H1 (cell line): Measurements from ENCODE around the gene CNR2. TPM values are rescaled to one million over a fixed set of nuclear protein-coding genes. Genes with fewer than 3 reads are reported as not detected.
"Not testable (repeated sequence)": the region's sequence is repeated elsewhere in the genome, so short reads cannot be mapped to it uniquely, and the experiment has no call there.

ENCODE experiments used
- CTCF ChIA-PET: fragments of 300-600 bp; sonication (Branson Sonifier 250); formaldehyde crosslinking; loops from one replicate; lab custom pipeline; 2021; ENCODE audit not compliant: partially characterized antibody; lab: Charles Lee
- POLR2A ChIA-PET: fragments of 300-600 bp; sonication (Branson Sonifier 250); formaldehyde crosslinking; loops from one replicate; lab custom pipeline; 2021; ENCODE audit warnings: inconsistent platforms; ENCODE audit not compliant: partially characterized antibody; lab: Charles Lee
- DNase-seq, 2 experiments: peaks; one replicate each; pipeline versions ENCODE4 v3.0.0 to v3.0.0-alpha.2; 2010 to 2022; ENCODE audit warnings: low spot score in 2 of 2, low read depth in 1 of 2, mixed read lengths in 1 of 2
- FAIRE-seq: peaks from 2 replicates; lab custom pipeline; 2011; peaks lifted over from hg19 to GRCh38; lab: Jason Lieb, UNC
- H2AFZ ChIP-seq: 2 replicates; pipeline ENCODE4 v1.8.1; 2012; ENCODE audit warnings: low read length, inconsistent platforms
- H2AK5ac ChIP-seq: 2 replicates; pipeline ENCODE4 v1.6.1; 2013; ENCODE audit warnings: low read depth, low read length
- H2BK120ac ChIP-seq: replicated peaks from 2 replicates; pipeline ENCODE3; 2013; ENCODE audit warnings: low read depth, low read length, inconsistent platforms
- H2BK12ac ChIP-seq: 2 replicates; pipeline ENCODE4 v1.6.1; 2013; ENCODE audit warnings: low read depth, low read length
- H2BK15ac ChIP-seq: 2 replicates; pipeline ENCODE4 v1.6.1; 2013; ENCODE audit warnings: low read length
- H2BK20ac ChIP-seq: 2 replicates; pipeline ENCODE4 v1.6.1; 2013; ENCODE audit warnings: low read length
- H2BK5ac ChIP-seq: 2 replicates; pipeline ENCODE4 v1.6.1; 2013; ENCODE audit warnings: low read depth, low read length
- H3K14ac ChIP-seq: 2 replicates; pipeline ENCODE4 v1.6.1; 2013; ENCODE audit warnings: inconsistent platforms; ENCODE audit not compliant: insufficient read length
- H3K18ac ChIP-seq: 2 replicates; pipeline ENCODE4 v1.6.1; 2013; ENCODE audit warnings: low read length; ENCODE audit errors: extremely low read depth
- H3K23ac ChIP-seq: 2 replicates; pipeline ENCODE4 v1.6.1; 2013; ENCODE audit warnings: inconsistent platforms; ENCODE audit not compliant: insufficient read length
- H3K23me2 ChIP-seq: 2 replicates; pipeline ENCODE4 v1.6.1; 2013; ENCODE audit warnings: low read depth, low read length
- H3K27ac ChIP-seq: 2 replicates; pipeline ENCODE4 v1.6.1; 2011; ENCODE audit warnings: low read depth, low read length, inconsistent platforms
- H3K27me3 ChIP-seq, 4 experiments: replicated peaks in 1 of 4; 1 replicate in 1 of 4; 2 replicates in 3 of 4; pipeline versions ENCODE4 v1.6.1 to v1.8.1; 2011 to 2013; ENCODE audit warnings: low read length in 3 of 4, mild to moderate bottlenecking in 3 of 4, inconsistent platforms in 2 of 4, mixed read lengths in 2 of 4, moderate library complexity in 1 of 4; ENCODE audit not compliant: control insufficient read depth in 3 of 4, insufficient read depth in 3 of 4; ENCODE audit errors: extremely low read depth in 1 of 4
- H3K36me3 ChIP-seq, 4 experiments: 2 replicates each; pipeline versions ENCODE4 v1.6.1 to v1.8.1; 2011 to 2013; ENCODE audit warnings: mild to moderate bottlenecking in 4 of 4, low read length in 3 of 4, moderate library complexity in 2 of 4, control low read depth in 1 of 4, inconsistent platforms in 1 of 4; ENCODE audit not compliant: insufficient read depth in 4 of 4, control insufficient read depth in 2 of 4
- H3K4ac ChIP-seq: replicated peaks from 2 replicates; pipeline ENCODE3; 2013; ENCODE audit warnings: low read length, low read depth, mixed read lengths, inconsistent platforms; ENCODE audit not compliant: insufficient read length
- H3K4me1 ChIP-seq, 4 experiments: replicated peaks in 1 of 4; 1 replicate in 1 of 4; 2 replicates in 3 of 4; pipeline versions ENCODE4 v1.6.1 to v1.8.1; 2011 to 2013; ENCODE audit warnings: low read length in 3 of 4, inconsistent platforms in 2 of 4, mixed read lengths in 1 of 4; ENCODE audit not compliant: insufficient read depth in 4 of 4, control insufficient read depth in 3 of 4
- H3K4me2 ChIP-seq, 2 experiments: 2 replicates each; pipeline versions ENCODE4 v1.6.1 to v1.8.1; 2011 to 2013; ENCODE audit warnings: low read depth in 2 of 2, low read length in 2 of 2, control low read depth in 1 of 2, inconsistent platforms in 1 of 2, mild to moderate bottlenecking in 1 of 2; ENCODE audit not compliant: insufficient read depth in 1 of 2
- H3K4me3 ChIP-seq, 4 experiments: fragments of 200-600, 300-600 bp in 1 of 4; sonication (generic), shearing (Covaris generic), sonication (Bioruptor Twin) in 1 of 4; 2 replicates each; pipeline versions ENCODE4 v1.5.1 to v1.8.1; 2011 to 2016; ENCODE audit warnings: low read length in 4 of 4, low read depth in 3 of 4, control low read depth in 2 of 4, inconsistent platforms in 2 of 4, mild to moderate bottlenecking in 2 of 4, mixed read lengths in 1 of 4, moderate library complexity in 1 of 4; ENCODE audit not compliant: insufficient read depth in 2 of 4; ENCODE audit errors: extremely low read depth in 1 of 4
- H3K56ac ChIP-seq: replicated peaks from 2 replicates; pipeline ENCODE3; 2013; ENCODE audit warnings: low read depth, mild to moderate bottlenecking, mixed read lengths, low read length, inconsistent platforms; ENCODE audit not compliant: insufficient read length
- H3K79me1 ChIP-seq: 2 replicates; pipeline ENCODE4 v1.6.1; 2013; ENCODE audit warnings: low read depth, low read length, control low read depth
- H3K79me2 ChIP-seq, 2 experiments: 2 replicates each; pipeline versions ENCODE4 v1.6.1 to v1.8.1; 2012 to 2013; ENCODE audit warnings: low read length in 2 of 2, mild to moderate bottlenecking in 2 of 2, inconsistent platforms in 1 of 2; ENCODE audit not compliant: insufficient read depth in 2 of 2, control insufficient read depth in 1 of 2
- H3K9ac ChIP-seq, 4 experiments: replicated peaks in 1 of 4; 1 replicate in 1 of 4; 2 replicates in 3 of 4; pipeline versions ENCODE4 v1.6.1 to v1.8.1; 2011 to 2013; ENCODE audit warnings: low read depth in 3 of 4, low read length in 3 of 4, control low read depth in 2 of 4, mild to moderate bottlenecking in 2 of 4, moderate library complexity in 2 of 4, inconsistent platforms in 1 of 4; ENCODE audit errors: extremely low read depth in 1 of 4
- H3K9me3 ChIP-seq, 2 experiments: 2 replicates each; pipeline versions ENCODE4 v1.6.1 to v1.8.1; 2012 to 2013; ENCODE audit warnings: mild to moderate bottlenecking in 2 of 2, moderate library complexity in 2 of 2, control low read depth in 1 of 2, inconsistent platforms in 1 of 2, low read depth in 1 of 2, low read length in 1 of 2, mixed read lengths in 1 of 2; ENCODE audit not compliant: insufficient read depth in 2 of 2
- H4K20me1 ChIP-seq, 2 experiments: replicated peaks in 1 of 2; 2 replicates each; pipeline versions ENCODE3 to v1.8.1; 2011 to 2013; ENCODE audit warnings: inconsistent platforms in 2 of 2, low read length in 2 of 2, mild to moderate bottlenecking in 1 of 2; ENCODE audit not compliant: insufficient read depth in 2 of 2, control insufficient read depth in 1 of 2
- H4K5ac ChIP-seq: 2 replicates; pipeline ENCODE4 v1.6.1; 2013; ENCODE audit warnings: low read length, low read depth, mixed read lengths, inconsistent platforms; ENCODE audit not compliant: insufficient read length
- H4K8ac ChIP-seq: 2 replicates; pipeline ENCODE4 v1.8.0; 2013; ENCODE audit warnings: mild to moderate bottlenecking, moderate library complexity, low read length, inconsistent platforms; ENCODE audit not compliant: insufficient read depth; ENCODE audit errors: extremely low read depth
- H4K91ac ChIP-seq: replicated peaks from 2 replicates; pipeline ENCODE3; 2013; ENCODE audit warnings: low read length, mixed read lengths, inconsistent platforms; ENCODE audit not compliant: insufficient read length
- WGBS, 2 experiments: shearing (Covaris generic) in 1 of 2; methylation state at CpG; one replicate each; pipeline versions ENCODE4 v1.1.6 to v1.1.7; 2013 to 2015; ENCODE audit warnings: low lambda C conversion rate in 2 of 2, mixed read lengths in 2 of 2, inconsistent platforms in 1 of 2, low coverage in 1 of 2, missing lambda C conversion rate in 1 of 2; ENCODE audit not compliant: insufficient replicate concordance in 2 of 2, insufficient coverage in 1 of 2, insufficient read length in 1 of 2; ENCODE audit errors: extremely low coverage in 1 of 2, missing lambda C conversion rate in 1 of 2; 5-methylcytosine and 5-hydroxymethylcytosine counted together
- polyA plus RNA-seq, 7 experiments: library from polyadenylated mRNA; depleted of rRNA in 3 of 7; stranded (reverse) in 5 of 7; unstranded in 2 of 7; fragments of >200 nt in 5 of 7; fragments of 200-250 nt in 2 of 7; gene quantifications; 1 replicate in 5 of 7; 2 replicates in 1 of 7; 4 replicates in 1 of 7; pipeline versions ENCODE4 v1.2.1 to v1.2.3, GENCODE V29; 2011 to 2013; ENCODE audit warnings: missing spikeins in 2 of 7, mixed read lengths in 2 of 7
- total RNA-seq: library from RNA; stranded (reverse); fragmentation: NEBNext Ultra II Directional; extraction: Animal tissue kit (Norgen Biotek cat#: 25700); gene quantifications from 2 replicates; pipeline ENCODE4 v1.2.1, GENCODE V29; 2021

The CNR2 gene
- total and polyA plus RNA-seq, 2 of the 8 experiments (the other 6 are each of a cell fraction or from before 2014, with no cell fraction given): not detected

GRCh38 chr1:23853124-23853523, 60.0 kb downstream of the CNR2 start:
- H3K4me1 ChIP-seq, H3K14ac ChIP-seq, H2BK120ac ChIP-seq, H3K18ac ChIP-seq, H3K4me3 ChIP-seq, FAIRE-seq, H3K4ac ChIP-seq, POLR2A ChIA-PET, H2AFZ ChIP-seq, H4K91ac ChIP-seq, H3K79me1 ChIP-seq, H3K27ac ChIP-seq, DNase-seq, H4K20me1 ChIP-seq, H2BK20ac ChIP-seq, H3K9me3 ChIP-seq, H3K36me3 ChIP-seq, H3K56ac ChIP-seq, H2BK15ac ChIP-seq, H2BK5ac ChIP-seq, H2AK5ac ChIP-seq, H3K9ac ChIP-seq, H2BK12ac ChIP-seq, H3K23me2 ChIP-seq, H3K79me2 ChIP-seq, H4K8ac ChIP-seq, H4K5ac ChIP-seq, H3K27me3 ChIP-seq, H3K23ac ChIP-seq, H3K4me2 ChIP-seq: not testable (repeated sequence)
- no CpG with 5 or more reads among the region's 34 CpGs for WGBS, 2 experiments
- CTCF ChIA-PET: interaction anchor here (2.2 kb wide), 1 partner anchor 42 kb away, joined by 16 read pairs; no protein-coding TSS in a partner anchor

- not testable (repeated sequence) for H3K27ac ChIP-seq, H2AFZ ChIP-seq, H3K18ac ChIP-seq, H4K91ac ChIP-seq, FAIRE-seq, H2BK15ac ChIP-seq, H3K4me2 ChIP-seq, H3K4me1 ChIP-seq, H2BK12ac ChIP-seq, H3K23ac ChIP-seq, H4K20me1 ChIP-seq, H2BK120ac ChIP-seq, H4K8ac ChIP-seq, H3K9ac ChIP-seq, H3K23me2 ChIP-seq, H4K5ac ChIP-seq, H3K79me2 ChIP-seq, H2AK5ac ChIP-seq, H3K4ac ChIP-seq, DNase-seq, H3K56ac ChIP-seq, H3K27me3 ChIP-seq, H3K79me1 ChIP-seq, H3K9me3 ChIP-seq, H2BK5ac ChIP-seq, H2BK20ac ChIP-seq, H3K4me3 ChIP-seq, H3K14ac ChIP-seq, H3K36me3 ChIP-seq
- ChIA-PET CTCF (interaction anchor here (1.5 kb wide), 1 partner anchor 42 kb away, joined by 6 read pairs; no protein-coding TSS in a partner anchor), POLR2A (interaction anchor here (0.6 to 1.2 kb wide), 2 partner anchors 26 to 152 kb away, joined by 3 read pairs; partner anchors contain the start of gene HMGCL)
Measured at GRCh38 chr1:23851406-23851805, 61.8 kb downstream of the CNR2 start.
